GM23338 (cell line): Measurements from ENCODE around the gene CDHR2. TPM values are rescaled to one million over a fixed set of nuclear protein-coding genes. Genes with fewer than 3 reads are reported as not detected.

Experiments used
- ATAC-seq: fragments of 200-7000 bp; cut with Tn5 transposase; 3 replicates; pipeline ENCODE4 v1.9.1; 2020
- DNase-seq: peaks from one replicate; pipeline ENCODE4 v3.0.0-alpha.2; 2015; ENCODE audit warnings: low spot score
- H2AFZ ChIP-seq: fragments of 200-600 bp; sonication (generic); 2 replicates; pipeline ENCODE4 v1.8.0; 2016; ENCODE audit warnings: antibody characterized with exemption, mild to moderate bottlenecking, moderate library complexity
- H3F3A ChIP-seq: fragments of 200-600 bp; sonication (generic); replicated peaks from 2 replicates; pipeline ENCODE4 v1.8.0; 2017; ENCODE audit warnings: antibody characterized with exemption, mixed run types, low read depth
- H3K27ac ChIP-seq: fragments of 200-600 bp; sonication (generic); 2 replicates; pipeline ENCODE4 v1.6.1; 2016; ENCODE audit warnings: low read depth
- H3K27me3 ChIP-seq: fragments of 200-600 bp; sonication (generic); 2 replicates; pipeline ENCODE4 v1.8.0; 2016; ENCODE audit warnings: mild to moderate bottlenecking, mixed run types, moderate library complexity; ENCODE audit not compliant: insufficient read depth
- H3K36me3 ChIP-seq: fragments of 200-600 bp; sonication (generic); 2 replicates; pipeline ENCODE4 v1.8.0; 2016; ENCODE audit warnings: mild to moderate bottlenecking; ENCODE audit not compliant: insufficient read depth
- H3K4me1 ChIP-seq: fragments of 200-600 bp; sonication (generic); 2 replicates; pipeline ENCODE4 v1.8.0; 2016; ENCODE audit warnings: mild to moderate bottlenecking, moderate library complexity; ENCODE audit not compliant: insufficient read depth
- H3K4me2 ChIP-seq: fragments of 200-600 bp; sonication (generic); 2 replicates; pipeline ENCODE4 v1.7.1; 2017; ENCODE audit warnings: mixed run types
- H3K4me3 ChIP-seq: fragments of 200-600 bp; sonication (generic); 2 replicates; pipeline ENCODE4 v1.6.1; 2016; ENCODE audit warnings: mixed run types
- H3K79me2 ChIP-seq: fragments of 200-600 bp; sonication (generic); replicated peaks from 2 replicates; pipeline ENCODE4 v1.8.0; 2017; ENCODE audit warnings: mild to moderate bottlenecking; ENCODE audit not compliant: insufficient read depth
- H3K9me2 ChIP-seq: fragments of 200-600 bp; sonication (generic); 2 replicates; pipeline ENCODE4 v1.8.0; 2017; ENCODE audit not compliant: insufficient read depth
- H4K20me1 ChIP-seq: fragments of 200-600 bp; sonication (generic); replicated peaks from 2 replicates; pipeline ENCODE4 v1.8.0; 2017; ENCODE audit warnings: mild to moderate bottlenecking; ENCODE audit not compliant: insufficient read depth
- H3K27ac Mint-ChIP-seq: 2 replicates; pipeline ENCODE4 v1.8.0; 2020; ENCODE audit warnings: inconsistent platforms, mild to moderate bottlenecking, moderate library complexity, mixed read lengths
- H3K27me3 Mint-ChIP-seq: 3 replicates; pipeline ENCODE4 v1.8.0; 2022; ENCODE audit warnings: low read depth, mild to moderate bottlenecking, moderate library complexity, mixed read lengths, inconsistent platforms; ENCODE audit not compliant: insufficient read depth, poor library complexity
- H3K36me3 Mint-ChIP-seq: 3 replicates; pipeline ENCODE4 v1.8.0; 2021; ENCODE audit warnings: low read depth, mild to moderate bottlenecking, inconsistent platforms, moderate library complexity, mixed read lengths
- H3K4me1 Mint-ChIP-seq: 3 replicates; pipeline ENCODE4 v1.8.0; 2020; ENCODE audit warnings: mild to moderate bottlenecking, inconsistent platforms, mixed read lengths
- H3K4me3 Mint-ChIP-seq: 3 replicates; pipeline ENCODE4 v1.8.0; 2021; ENCODE audit warnings: moderate library complexity, mild to moderate bottlenecking, inconsistent platforms, mixed read lengths
- H3K9me3 Mint-ChIP-seq: 3 replicates; pipeline ENCODE4 v1.8.0; 2020; ENCODE audit warnings: moderate library complexity, mild to moderate bottlenecking, inconsistent platforms, mixed read lengths
- CREB1 ChIP-seq: fragments of 250-450 bp; sonication (Bioruptor Pico); IDR thresholded peaks from 2 replicates; pipeline ENCODE4 v1.5.0; 2020; ENCODE audit warnings: low read depth, mild to moderate bottlenecking, moderate library complexity
- EZH2 ChIP-seq: fragments of 200-600 bp; sonication (generic); IDR thresholded peaks from one replicate; pipeline ENCODE4 v1.8.0; 2017; ENCODE audit warnings: antibody characterized with exemption, mild to moderate bottlenecking, low read depth; ENCODE audit not compliant: unreplicated experiment
- EZH2phosphoT487 ChIP-seq: fragments of 200-600 bp; sonication (generic); IDR thresholded peaks from one replicate; pipeline ENCODE4 v1.8.1; 2018; ENCODE audit warnings: antibody characterized with exemption; ENCODE audit not compliant: unreplicated experiment
- JUNB ChIP-seq: IDR thresholded peaks from one replicate; pipeline ENCODE4 v1.6.1; 2016; ENCODE audit warnings: antibody characterized with exemption; ENCODE audit not compliant: unreplicated experiment
- NANOG ChIP-seq: IDR thresholded peaks from 2 replicates; pipeline ENCODE4 v1.6.1; 2016; ENCODE audit warnings: antibody characterized with exemption, borderline replicate concordance
- POLR2AphosphoS5 ChIP-seq: IDR thresholded peaks from 2 replicates; pipeline ENCODE4 v1.6.1; 2016; ENCODE audit warnings: antibody characterized with exemption, low read depth
- STAT1 ChIP-seq: IDR thresholded peaks from one replicate; pipeline ENCODE4 v1.6.1; 2016; ENCODE audit warnings: antibody characterized with exemption; ENCODE audit not compliant: unreplicated experiment
- ZNF114 ChIP-seq: fragments of 250-450 bp; sonication (Bioruptor Pico); IDR thresholded peaks from 2 replicates; pipeline ENCODE4 v1.5.0; 2020; ENCODE audit warnings: mild to moderate bottlenecking, moderate library complexity
- ZNF331 ChIP-seq: fragments of 250-450 bp; sonication (Bioruptor Pico); IDR thresholded peaks from 2 replicates; pipeline ENCODE4 v1.5.0; 2020; ENCODE audit warnings: low read depth, mild to moderate bottlenecking, moderate library complexity
- polyA plus RNA-seq: library from polyadenylated mRNA; unstranded; fragments of >200 nt; fragmentation: Nextera tagmentation; extraction: Ambion mirVana; gene quantifications from 2 replicates; pipeline ENCODE4 v1.2.1, GENCODE V29; 2016
- total RNA-seq: library from RNA; depleted of rRNA; stranded (reverse); fragments of >200 nt; shearing (Covaris generic); gene quantifications from 2 replicates; pipeline ENCODE4 v1.2.3, GENCODE V29; 2014
- TF ChIP-seq, protein P1 (sequence below), 2 experiments: fragments of 200-600 bp in 1 of 2; sonication (generic) in 1 of 2; conservative IDR thresholded peaks; 2 replicates each; pipeline versions ENCODE4 v1.5.1 to v1.6.1; 2016 to 2017; ENCODE audit warnings: antibody characterized with exemption in 2 of 2, low read depth in 2 of 2, mild to moderate bottlenecking in 2 of 2, moderate library complexity in 1 of 2
- TF ChIP-seq, protein P2 (sequence below): IDR thresholded peaks from one replicate; pipeline ENCODE4 v1.6.1; 2018; ENCODE audit warnings: antibody characterized with exemption; ENCODE audit not compliant: unreplicated experiment
- TF ChIP-seq, protein P3 (sequence below): IDR thresholded peaks from 2 replicates; pipeline ENCODE4 v1.6.1; 2016; ENCODE audit warnings: antibody characterized with exemption

The CDHR2 gene
- total and polyA plus RNA-seq, 2 experiments from 2014 or later: not detected

DNA sequence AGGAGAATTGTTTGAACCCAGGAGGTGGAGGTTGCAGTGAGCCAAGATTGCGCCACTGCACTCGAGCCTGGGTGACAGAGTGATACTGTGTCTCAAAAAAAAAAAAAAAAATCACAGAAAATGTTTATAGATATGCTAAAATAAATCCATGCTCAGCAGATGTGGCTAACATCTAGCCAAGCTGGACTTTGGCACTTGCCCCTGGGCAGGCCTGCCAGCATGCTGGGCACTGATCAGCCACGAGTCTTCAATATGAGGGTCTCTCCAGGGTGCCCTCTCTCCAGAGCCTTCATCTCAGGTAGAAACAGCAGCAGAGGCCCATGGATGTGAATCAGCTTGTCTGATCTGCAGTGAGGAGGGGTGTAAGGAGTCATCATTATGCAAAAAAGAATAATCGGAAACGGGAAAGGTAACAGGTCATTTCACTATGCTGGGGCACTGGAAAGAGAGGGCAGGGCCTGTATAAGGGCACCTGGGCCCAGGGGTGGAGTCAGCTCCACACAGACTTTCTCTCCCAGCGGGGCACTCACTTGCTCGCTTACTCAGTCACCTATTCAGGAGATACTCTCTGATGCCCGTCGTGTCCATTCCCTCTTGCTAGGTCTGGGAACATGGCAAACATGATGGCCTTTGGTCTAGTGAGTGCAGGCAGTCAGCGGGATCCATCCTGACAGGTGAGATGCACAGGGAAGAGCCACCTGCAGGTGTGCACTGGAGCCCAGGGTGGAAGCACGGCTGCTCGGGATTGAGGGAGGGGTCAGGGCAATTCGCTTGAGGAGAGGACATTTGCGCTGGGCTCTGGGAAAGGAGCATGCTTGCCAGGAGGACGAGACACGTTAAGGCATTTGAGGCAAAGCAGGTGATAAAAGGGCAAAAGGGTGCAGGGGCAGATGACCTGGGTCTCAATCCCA lies 29.1 kb upstream of the CDHR2 start:
- H3K27ac ChIP-seq: no peak overlapping the region
- H4K20me1 ChIP-seq: no peaks in the 10 kb centered on the region
- no peak overlapping the region for H3K4me3 ChIP-seq
- TF ChIP-seq, protein P1, sequence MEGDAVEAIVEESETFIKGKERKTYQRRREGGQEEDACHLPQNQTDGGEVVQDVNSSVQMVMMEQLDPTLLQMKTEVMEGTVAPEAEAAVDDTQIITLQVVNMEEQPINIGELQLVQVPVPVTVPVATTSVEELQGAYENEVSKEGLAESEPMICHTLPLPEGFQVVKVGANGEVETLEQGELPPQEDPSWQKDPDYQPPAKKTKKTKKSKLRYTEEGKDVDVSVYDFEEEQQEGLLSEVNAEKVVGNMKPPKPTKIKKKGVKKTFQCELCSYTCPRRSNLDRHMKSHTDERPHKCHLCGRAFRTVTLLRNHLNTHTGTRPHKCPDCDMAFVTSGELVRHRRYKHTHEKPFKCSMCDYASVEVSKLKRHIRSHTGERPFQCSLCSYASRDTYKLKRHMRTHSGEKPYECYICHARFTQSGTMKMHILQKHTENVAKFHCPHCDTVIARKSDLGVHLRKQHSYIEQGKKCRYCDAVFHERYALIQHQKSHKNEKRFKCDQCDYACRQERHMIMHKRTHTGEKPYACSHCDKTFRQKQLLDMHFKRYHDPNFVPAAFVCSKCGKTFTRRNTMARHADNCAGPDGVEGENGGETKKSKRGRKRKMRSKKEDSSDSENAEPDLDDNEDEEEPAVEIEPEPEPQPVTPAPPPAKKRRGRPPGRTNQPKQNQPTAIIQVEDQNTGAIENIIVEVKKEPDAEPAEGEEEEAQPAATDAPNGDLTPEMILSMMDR (conservative IDR thresholded peaks at IDR 0.05; ENCODE audit: low read depth in 2 of 2): peak; percentile 9 to 22; a peak in 1 of 4 replicates
- no peak for TF ChIP-seq CREB1 (CRISPR knock-in tag)
- peaks cover 13% of the 10 kb centered on the region for H3K4me1 Mint-ChIP-seq
- H3K36me3 Mint-ChIP-seq: no peaks in the 10 kb centered on the region
- no peaks in the 10 kb centered on the region for H3F3A ChIP-seq
- no peaks in the 10 kb centered on the region for H3K27me3 ChIP-seq
- DNase-seq (peak; percentile 45), ATAC-seq (peak; percentile 76)
- H3K4me3 Mint-ChIP-seq: no peak overlapping the region
- no peaks in the 10 kb centered on the region for H3K9me3 Mint-ChIP-seq
- no peaks in the 10 kb centered on the region for H3K4me1 ChIP-seq
- no peaks in the 10 kb centered on the region for H3K36me3 ChIP-seq
- H3K27ac Mint-ChIP-seq: no peak overlapping the region
- H3K4me2 ChIP-seq: no peak overlapping the region
- no peaks in the 10 kb centered on the region for H3K79me2 ChIP-seq
- H2AFZ ChIP-seq: peak overlapping the region; percentile 10; the same call in 1 of the 2 replicates
- no peaks in the 10 kb centered on the region for H3K9me2 ChIP-seq
- H3K27me3 Mint-ChIP-seq: peaks cover 4% of the 10 kb centered on the region

DNA sequence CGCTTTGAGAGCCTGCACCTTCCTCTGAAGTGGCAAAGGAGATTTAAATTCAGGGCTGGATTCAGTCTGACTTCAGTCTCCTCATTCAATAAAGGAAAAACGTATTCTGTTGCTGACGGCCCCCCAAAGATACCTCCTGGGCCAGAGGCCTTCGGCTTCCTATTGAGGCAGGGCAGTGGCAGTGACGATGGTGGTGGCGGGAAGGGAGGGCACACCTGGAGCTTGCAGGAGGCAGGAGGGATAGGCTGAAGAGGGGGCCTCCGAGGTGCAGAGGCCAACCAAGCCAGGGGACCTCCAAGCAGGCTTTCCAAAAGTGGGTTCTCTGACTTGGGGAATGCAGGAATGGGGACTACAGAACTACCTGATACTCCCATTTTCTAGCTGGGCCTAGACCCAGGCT lies 27.9 kb upstream of the CDHR2 start:
- no peak overlapping the region for H2AFZ ChIP-seq
- ATAC-seq: peak; percentile 11; the same call in 1 of the 3 replicates
- TF ChIP-seq EZH2 (no peak), JUNB (no peak), EZH2phosphoT487 (no peak), POLR2AphosphoS5 (no peak), NANOG (no peak), STAT1 (no peak), ZNF331 (no peak), ZNF114 (CRISPR knock-in tag) (no peak)
- TF ChIP-seq, protein P2, sequence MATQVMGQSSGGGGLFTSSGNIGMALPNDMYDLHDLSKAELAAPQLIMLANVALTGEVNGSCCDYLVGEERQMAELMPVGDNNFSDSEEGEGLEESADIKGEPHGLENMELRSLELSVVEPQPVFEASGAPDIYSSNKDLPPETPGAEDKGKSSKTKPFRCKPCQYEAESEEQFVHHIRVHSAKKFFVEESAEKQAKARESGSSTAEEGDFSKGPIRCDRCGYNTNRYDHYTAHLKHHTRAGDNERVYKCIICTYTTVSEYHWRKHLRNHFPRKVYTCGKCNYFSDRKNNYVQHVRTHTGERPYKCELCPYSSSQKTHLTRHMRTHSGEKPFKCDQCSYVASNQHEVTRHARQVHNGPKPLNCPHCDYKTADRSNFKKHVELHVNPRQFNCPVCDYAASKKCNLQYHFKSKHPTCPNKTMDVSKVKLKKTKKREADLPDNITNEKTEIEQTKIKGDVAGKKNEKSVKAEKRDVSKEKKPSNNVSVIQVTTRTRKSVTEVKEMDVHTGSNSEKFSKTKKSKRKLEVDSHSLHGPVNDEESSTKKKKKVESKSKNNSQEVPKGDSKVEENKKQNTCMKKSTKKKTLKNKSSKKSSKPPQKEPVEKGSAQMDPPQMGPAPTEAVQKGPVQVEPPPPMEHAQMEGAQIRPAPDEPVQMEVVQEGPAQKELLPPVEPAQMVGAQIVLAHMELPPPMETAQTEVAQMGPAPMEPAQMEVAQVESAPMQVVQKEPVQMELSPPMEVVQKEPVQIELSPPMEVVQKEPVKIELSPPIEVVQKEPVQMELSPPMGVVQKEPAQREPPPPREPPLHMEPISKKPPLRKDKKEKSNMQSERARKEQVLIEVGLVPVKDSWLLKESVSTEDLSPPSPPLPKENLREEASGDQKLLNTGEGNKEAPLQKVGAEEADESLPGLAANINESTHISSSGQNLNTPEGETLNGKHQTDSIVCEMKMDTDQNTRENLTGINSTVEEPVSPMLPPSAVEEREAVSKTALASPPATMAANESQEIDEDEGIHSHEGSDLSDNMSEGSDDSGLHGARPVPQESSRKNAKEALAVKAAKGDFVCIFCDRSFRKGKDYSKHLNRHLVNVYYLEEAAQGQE: no peak
- TF ChIP-seq, protein P1 (conservative IDR thresholded peaks at IDR 0.05; ENCODE audit: low read depth in 2 of 2): no peak
- TF ChIP-seq, protein P3, sequence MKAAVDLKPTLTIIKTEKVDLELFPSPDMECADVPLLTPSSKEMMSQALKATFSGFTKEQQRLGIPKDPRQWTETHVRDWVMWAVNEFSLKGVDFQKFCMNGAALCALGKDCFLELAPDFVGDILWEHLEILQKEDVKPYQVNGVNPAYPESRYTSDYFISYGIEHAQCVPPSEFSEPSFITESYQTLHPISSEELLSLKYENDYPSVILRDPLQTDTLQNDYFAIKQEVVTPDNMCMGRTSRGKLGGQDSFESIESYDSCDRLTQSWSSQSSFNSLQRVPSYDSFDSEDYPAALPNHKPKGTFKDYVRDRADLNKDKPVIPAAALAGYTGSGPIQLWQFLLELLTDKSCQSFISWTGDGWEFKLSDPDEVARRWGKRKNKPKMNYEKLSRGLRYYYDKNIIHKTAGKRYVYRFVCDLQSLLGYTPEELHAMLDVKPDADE: no peak

More for the DNA sequence above, 27.9 kb upstream of the CDHR2 start:
- H4K20me1 ChIP-seq: no peaks in the 10 kb centered on the region
- H3K27ac ChIP-seq: no peak overlapping the region
- Mint-ChIP-seq H3K27ac (no peak overlapping the region), H3K36me3 (peaks cover 4% of the 10 kb centered on the region; the same call in 1 of the 3 replicates), H3K4me3 (no peak overlapping the region), H3K27me3 (peaks cover 10% of the 10 kb centered on the region), H3K9me3 (no peaks in the 10 kb centered on the region), H3K4me1 (peaks cover 13% of the 10 kb centered on the region)
- no peaks in the 10 kb centered on the region for H3K36me3 ChIP-seq
- H3K27me3 ChIP-seq: no peaks in the 10 kb centered on the region
- no peak overlapping the region for H3K4me3 ChIP-seq
- peaks cover 4% of the 10 kb centered on the region; the same call in 1 of the 2 replicates for H3F3A ChIP-seq
- H3K4me2 ChIP-seq: no peak overlapping the region
- H3K79me2 ChIP-seq: no peaks in the 10 kb centered on the region
- H3K9me2 ChIP-seq: no peaks in the 10 kb centered on the region
- H3K4me1 ChIP-seq: no peaks in the 10 kb centered on the region
- DNase-seq: no peak
